OCI-LY1 (cell line): ENCODE data around the gene CHPF.

Experiments used
- CTCF ChIP-seq: fragments of 200-600 bp; sonication (generic), shearing (Covaris generic); IDR thresholded peaks from 2 replicates; pipeline ENCODE4 v1.5.1; 2017; ENCODE audit warnings: mild to moderate bottlenecking, antibody characterized with exemption, low read length, moderate library complexity, mixed read lengths
- EZH2 ChIP-seq: fragments of 200-600 bp; sonication (generic), shearing (Covaris generic); IDR thresholded peaks from 2 replicates; pipeline ENCODE4 v1.8.0; 2017; ENCODE audit warnings: borderline replicate concordance, mixed run types, mild to moderate bottlenecking, antibody characterized with exemption, low read length, moderate library complexity, mixed read lengths

GRCh38 chr2:219538504-219538951 lies 5.1 kb downstream of the CHPF start:
- TF ChIP-seq CTCF (no peak), EZH2 (no peak)
